Head of caudate nucleus (tissue), 42 donors: ENCODE results near the gene ARHGAP20.
A peak's percentile ranks its signal among the peaks of the same experiment; 100 is the strongest.
"Not testable (repeated sequence)": the region's sequence is repeated elsewhere in the genome, so short reads cannot be mapped to it uniquely, and the experiment has no call there.

ENCODE experiments used
- DNase-seq, 42 donors: peaks; one replicate each; pipeline versions ENCODE4 v3.0.0 to v3.0.0-alpha.2; 2020 to 2021; ENCODE audit warnings: mixed read lengths in 7 of 42
- intact Hi-C: fragments of 100-400 bp; cut with DNase I; formaldehyde crosslinking; loops from one replicate; pipeline ENCODE4 v1.15.0; 2022

Gene ARHGAP20

GRCh38 chr11:110631551-110631950, 80.7 kb downstream of the ARHGAP20 start:
- intact Hi-C loops, result no loop called here
- DNase-seq, result no peak

DNA sequence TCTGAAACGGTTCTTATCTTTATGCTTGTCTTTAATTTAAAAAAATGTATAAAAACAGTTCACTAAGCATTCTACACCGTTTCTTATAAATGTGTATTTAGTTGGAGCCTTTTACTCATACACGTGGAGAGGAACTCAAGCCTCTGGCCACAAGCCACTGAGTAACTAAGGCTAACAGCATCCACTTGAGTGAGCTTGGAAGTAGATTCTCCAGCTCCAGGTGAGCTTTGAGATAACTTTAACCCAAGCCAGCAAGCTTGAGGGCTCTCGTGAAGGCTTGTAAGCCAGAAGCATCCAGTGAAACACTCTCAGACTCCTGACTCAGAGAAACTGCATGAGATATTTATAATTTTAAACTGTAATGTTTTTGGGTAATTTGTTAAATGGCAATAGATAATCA, 82.6 kb downstream of the ARHGAP20 start:
- intact Hi-C loops, result no loop called here
- no peak for DNase-seq

DNA sequence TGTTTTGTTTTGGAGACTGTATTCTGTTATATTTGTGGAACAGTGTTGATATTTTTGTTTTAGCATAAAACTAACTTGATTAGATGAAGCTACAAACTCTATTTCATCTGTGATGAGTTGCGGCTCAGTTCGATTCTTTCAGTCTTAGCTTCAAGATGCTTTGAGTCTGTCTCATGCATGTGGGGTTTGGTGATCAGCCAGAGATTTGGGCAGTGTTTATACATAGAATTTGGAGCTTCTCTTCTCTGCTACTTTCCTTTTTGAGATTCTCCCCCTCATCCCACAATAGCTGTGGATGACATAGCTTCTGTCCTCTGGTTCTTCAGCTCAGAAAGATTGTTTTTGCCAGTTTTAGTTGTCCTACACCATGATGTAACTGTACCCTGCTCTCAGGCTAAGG, 90.4 kb downstream of the ARHGAP20 start:
- intact Hi-C loops, result no loop called here
- DNase-seq, result no peak

- intact Hi-C loops, DNase-seq: not testable (repeated sequence)
Measured at GRCh38 chr11:110619366-110619765, 92.9 kb downstream of the ARHGAP20 start.

DNA sequence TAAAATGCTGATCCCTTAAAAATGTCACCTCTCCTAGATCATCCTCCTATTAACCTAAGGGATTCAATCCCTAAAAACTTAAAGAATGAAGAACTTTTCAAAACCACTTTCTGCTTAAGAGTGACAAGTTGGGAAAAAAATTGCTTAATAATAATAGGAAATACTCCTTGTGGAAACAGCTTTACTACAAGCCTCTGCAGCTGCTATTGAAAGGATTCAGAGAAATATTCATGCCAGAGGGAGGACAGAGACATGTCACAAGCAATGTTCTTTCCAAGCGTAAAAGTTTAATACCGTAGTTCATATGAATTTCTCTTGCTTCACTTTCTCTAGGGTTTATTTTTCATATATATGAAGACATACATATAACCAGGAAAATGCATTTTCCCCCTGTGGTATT, 98.2 kb downstream of the ARHGAP20 start:
- intact Hi-C loops, result no loop called here
- DNase-seq, result no peak

- intact Hi-C loops, result no loop called here
- DNase-seq, result peak in 5 of 42 donors; percentile 9 to 43 (median 31)
Measured at GRCh38 chr11:110613197-110613918, 98.9 kb downstream of the ARHGAP20 start.

GRCh38 chr11:110606415-110606814, 105.8 kb downstream of the ARHGAP20 start:
- DNase-seq, result no peak
- intact Hi-C loops, result no loop called here

DNA sequence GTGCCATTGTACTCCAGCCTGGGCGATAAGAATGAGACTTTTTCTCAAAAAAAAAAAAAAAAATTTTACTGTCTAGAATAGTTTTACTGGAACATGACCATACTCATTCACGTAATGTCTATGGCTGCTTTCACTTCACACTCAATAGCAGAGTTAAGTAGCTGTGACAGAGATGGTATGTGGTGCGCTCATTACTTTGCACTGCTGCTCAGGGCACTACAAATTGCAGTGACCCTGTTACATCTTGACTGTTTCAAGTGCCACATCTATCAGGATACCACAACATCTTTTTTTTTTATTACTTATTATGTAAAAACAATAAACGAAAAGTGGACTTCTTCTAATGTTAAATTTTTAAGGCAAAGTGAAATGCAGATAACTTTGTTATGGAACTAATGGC, 110.3 kb downstream of the ARHGAP20 start:
- intact Hi-C loops, result no loop called here
- DNase-seq, result no peak

DNA sequence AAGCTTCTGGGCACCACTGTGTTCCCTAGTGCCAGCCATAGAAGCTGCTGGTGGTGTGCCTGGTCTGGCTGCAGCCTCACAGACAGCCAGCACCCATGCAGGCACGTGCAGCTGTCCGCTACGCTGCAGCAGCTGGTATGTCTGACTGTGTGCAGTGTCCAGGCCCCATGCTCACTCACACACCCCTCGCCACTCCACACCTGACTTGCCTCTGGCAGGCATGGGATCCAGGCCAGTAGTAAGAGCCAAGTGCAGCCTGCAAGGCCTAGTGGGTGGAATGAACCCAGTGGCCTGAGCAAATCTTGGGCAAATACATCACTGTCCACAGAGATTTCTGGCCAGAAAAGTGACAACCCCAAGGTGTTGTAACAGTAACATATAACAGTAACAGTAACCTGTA, 111.9 kb downstream of the ARHGAP20 start:
- intact Hi-C loops, result no loop called here
- no peak for DNase-seq

- intact Hi-C loops, result no loop called here
- no peak for DNase-seq
Measured at GRCh38 chr11:110599207-110599606, 113.0 kb downstream of the ARHGAP20 start.

DNA sequence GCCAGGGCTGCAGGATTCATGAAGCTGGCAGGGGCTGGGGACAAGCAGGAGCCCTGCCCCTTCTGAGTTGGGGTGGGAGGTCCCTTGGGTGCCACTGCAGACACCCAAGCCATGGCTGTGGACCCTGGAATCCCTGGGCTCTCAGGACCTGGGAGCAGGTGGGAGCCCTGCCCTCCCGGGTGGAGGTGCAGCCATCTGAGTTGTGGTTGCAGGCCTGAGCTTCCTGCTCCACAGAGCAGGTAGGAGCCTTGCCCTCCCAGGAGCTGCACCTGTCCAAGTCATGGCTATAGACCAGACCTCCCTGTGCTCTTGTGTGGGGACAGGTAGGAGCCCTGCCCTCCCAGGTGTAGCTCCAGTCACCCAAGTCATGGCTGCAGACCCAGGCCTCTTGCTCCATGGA, 113.5 kb downstream of the ARHGAP20 start:
- intact Hi-C loops, result no loop called here
- no peak for DNase-seq

- DNase-seq, result peak in 4 of 42 donors; percentile 26 to 55 (median 32)
- intact Hi-C loops, result no loop called here
Measured at GRCh38 chr11:110587972-110588371, 124.3 kb downstream of the ARHGAP20 start.

GRCh38 chr11:110587129-110587528, 125.1 kb downstream of the ARHGAP20 start:
- DNase-seq, result no peak
- intact Hi-C loops, result no loop called here

GRCh38 chr11:110584150-110584549, 128.1 kb downstream of the ARHGAP20 start:
- intact Hi-C loops, result no loop called here
- DNase-seq, result no peak

DNA sequence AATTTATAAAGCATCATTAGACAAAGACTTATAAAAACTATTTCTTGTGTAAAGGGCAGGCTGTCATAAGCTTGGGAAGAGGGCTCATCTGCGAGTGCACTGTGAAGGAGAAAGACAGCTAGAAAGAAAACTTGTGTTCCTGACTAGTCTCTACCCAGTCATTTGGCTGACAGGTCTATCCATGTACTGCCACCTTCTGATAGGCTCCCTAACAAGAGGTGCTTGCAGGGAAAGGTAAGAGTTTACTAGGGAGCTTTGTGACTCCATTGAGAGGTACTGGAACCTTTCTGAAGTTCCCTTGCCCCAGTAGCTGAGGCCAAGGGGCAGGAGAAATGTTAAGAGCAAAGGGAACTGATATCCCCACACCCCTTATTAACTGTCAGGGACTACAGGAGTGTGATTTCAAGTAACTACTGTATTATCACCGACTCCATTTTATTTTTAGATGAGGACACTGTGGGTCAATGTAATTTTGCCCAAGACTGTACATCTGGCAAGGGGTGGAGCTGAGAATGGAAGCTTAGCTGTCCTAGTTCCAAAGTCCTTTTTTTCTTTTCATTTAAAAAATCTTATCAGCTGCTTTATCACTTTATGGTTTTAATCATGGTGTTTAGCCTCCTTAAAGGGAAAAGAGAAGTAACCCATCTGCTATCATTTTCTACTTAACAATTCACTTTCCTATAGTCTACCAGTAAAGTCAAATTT, 129.4 kb downstream of the ARHGAP20 start:
- intact Hi-C loops, result no loop called here
- DNase-seq, result no peak

DNA sequence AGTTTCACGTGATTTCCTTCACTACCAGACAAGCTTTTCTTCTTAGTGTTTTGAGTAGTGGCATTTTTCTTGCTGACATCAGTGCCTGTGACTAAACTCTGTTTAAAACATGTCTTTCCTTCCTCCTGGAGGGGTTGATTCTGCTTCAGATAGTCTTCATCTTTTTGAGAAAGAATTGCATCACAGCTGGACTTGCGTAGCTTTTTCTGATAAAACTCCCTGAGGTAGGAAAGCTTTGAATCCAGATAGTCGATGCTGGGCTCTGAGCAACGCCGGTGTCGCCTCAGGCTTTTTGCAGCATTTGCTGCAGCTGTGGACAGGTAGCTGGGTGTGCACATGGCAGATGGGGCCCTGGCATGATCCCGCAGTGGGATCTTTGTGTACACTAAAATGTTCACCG, 131.7 kb downstream of the ARHGAP20 start:
- intact Hi-C loops, result no loop called here
- no peak for DNase-seq

- intact Hi-C loops, result no loop called here
- no peak for DNase-seq
Measured at GRCh38 chr11:110573411-110573810, 138.8 kb downstream of the ARHGAP20 start.

- intact Hi-C loops, result no loop called here
Measured at GRCh38 chr11:110571081-110571720, 141.0 kb downstream of the ARHGAP20 start.

GRCh38 chr11:110566577-110566976, 145.7 kb downstream of the ARHGAP20 start:
- intact Hi-C loops, result no loop called here
- no peak for DNase-seq

More at GRCh38 chr11:110571081-110571720, 141.0 kb downstream of the ARHGAP20 start:
- DNase-seq, result no peak
